Astrocyte (in vitro differentiated cells and primary cell): ENCODE data around the gene FNDC3A. TPM values are rescaled to one million over a fixed set of nuclear protein-coding genes. Genes with fewer than 3 reads are reported as not detected.

Experiments
- DNase-seq: peaks from one replicate; pipeline ENCODE4 v3.0.0-alpha.2; 2010; ENCODE audit warnings: low read depth
- FAIRE-seq: peaks from 2 replicates; lab custom pipeline; 2011; peaks lifted over from hg19 to GRCh38; lab: Jason Lieb, UNC
- H2AFZ ChIP-seq: 2 replicates; pipeline ENCODE4 v1.6.0; 2012; ENCODE audit warnings: low read depth, low read length, inconsistent platforms
- H3K27ac ChIP-seq: 2 replicates; pipeline ENCODE4 v1.5.1; 2011; ENCODE audit warnings: low read depth, low read length, inconsistent platforms
- H3K27me3 ChIP-seq: 2 replicates; pipeline ENCODE4 v1.6.0; 2011; ENCODE audit warnings: low read length, inconsistent platforms; ENCODE audit not compliant: insufficient read depth
- H3K36me3 ChIP-seq: 2 replicates; pipeline ENCODE4 v1.5.1; 2011; ENCODE audit warnings: low read length, inconsistent platforms; ENCODE audit not compliant: insufficient read depth
- H3K4me1 ChIP-seq: 2 replicates; pipeline ENCODE4 v1.5.1; 2011; ENCODE audit warnings: low read length, inconsistent platforms; ENCODE audit not compliant: insufficient read depth
- H3K4me2 ChIP-seq: 2 replicates; pipeline ENCODE4 v1.6.0; 2012; ENCODE audit warnings: low read length, inconsistent platforms
- H3K4me3 ChIP-seq: 2 replicates; pipeline ENCODE4 v1.5.1; 2011; ENCODE audit warnings: low read depth, mild to moderate bottlenecking, low read length, inconsistent platforms; ENCODE audit not compliant: insufficient read depth
- H3K79me2 ChIP-seq: 2 replicates; pipeline ENCODE4 v1.6.0; 2012; ENCODE audit warnings: mild to moderate bottlenecking, low read length, inconsistent platforms; ENCODE audit not compliant: insufficient read depth
- H3K9ac ChIP-seq: 2 replicates; pipeline ENCODE4 v1.6.0; 2012; ENCODE audit warnings: mild to moderate bottlenecking, low read length, inconsistent platforms
- H3K9me3 ChIP-seq: 2 replicates; pipeline ENCODE4 v1.5.1; 2012; ENCODE audit warnings: low read depth, mild to moderate bottlenecking, low read length, inconsistent platforms; ENCODE audit not compliant: insufficient read depth
- H4K20me1 ChIP-seq: 2 replicates; pipeline ENCODE4 v1.6.0; 2012; ENCODE audit warnings: low read length, inconsistent platforms; ENCODE audit not compliant: insufficient read depth
- H3K27ac Mint-ChIP-seq: one replicate; pipeline ENCODE4 v1.8.0; 2021; ENCODE audit warnings: mild to moderate bottlenecking, mixed read lengths; ENCODE audit not compliant: unreplicated experiment
- H3K27me3 Mint-ChIP-seq: one replicate; pipeline ENCODE4 v1.8.0; 2021; ENCODE audit warnings: low read depth, mixed read lengths; ENCODE audit not compliant: unreplicated experiment
- H3K36me3 Mint-ChIP-seq: one replicate; pipeline ENCODE4 v1.8.0; 2021; ENCODE audit warnings: low read depth, mixed read lengths; ENCODE audit not compliant: unreplicated experiment
- H3K4me1 Mint-ChIP-seq: one replicate; pipeline ENCODE4 v1.8.0; 2021; ENCODE audit warnings: low read depth, mixed read lengths; ENCODE audit not compliant: unreplicated experiment
- H3K4me3 Mint-ChIP-seq: one replicate; pipeline ENCODE4 v1.8.0; 2021; ENCODE audit warnings: mild to moderate bottlenecking, moderate library complexity, mixed read lengths; ENCODE audit not compliant: unreplicated experiment
- H3K9me3 Mint-ChIP-seq: one replicate; pipeline ENCODE4 v1.8.0; 2021; ENCODE audit warnings: mild to moderate bottlenecking, mixed read lengths; ENCODE audit not compliant: unreplicated experiment
- EZH2 ChIP-seq: IDR thresholded peaks from 2 replicates; pipeline ENCODE4 v1.6.1; 2012; ENCODE audit warnings: mild to moderate bottlenecking, low read length, inconsistent platforms; ENCODE audit not compliant: insufficient read depth
- total RNA-seq: library from RNA; stranded (reverse); gene quantifications from 2 replicates; pipeline ENCODE4 v1.2.1, GENCODE V29; 2021
- TF ChIP-seq, protein P1 (sequence below): IDR thresholded peaks from 2 replicates; pipeline ENCODE4 v1.5.1; 2011; ENCODE audit warnings: low read depth, mild to moderate bottlenecking, inconsistent platforms, low read length, moderate library complexity; ENCODE audit not compliant: insufficient read depth

FNDC3A gene
- total RNA-seq, 1 donor from 2014 or later: 82.6 TPM

DNA sequence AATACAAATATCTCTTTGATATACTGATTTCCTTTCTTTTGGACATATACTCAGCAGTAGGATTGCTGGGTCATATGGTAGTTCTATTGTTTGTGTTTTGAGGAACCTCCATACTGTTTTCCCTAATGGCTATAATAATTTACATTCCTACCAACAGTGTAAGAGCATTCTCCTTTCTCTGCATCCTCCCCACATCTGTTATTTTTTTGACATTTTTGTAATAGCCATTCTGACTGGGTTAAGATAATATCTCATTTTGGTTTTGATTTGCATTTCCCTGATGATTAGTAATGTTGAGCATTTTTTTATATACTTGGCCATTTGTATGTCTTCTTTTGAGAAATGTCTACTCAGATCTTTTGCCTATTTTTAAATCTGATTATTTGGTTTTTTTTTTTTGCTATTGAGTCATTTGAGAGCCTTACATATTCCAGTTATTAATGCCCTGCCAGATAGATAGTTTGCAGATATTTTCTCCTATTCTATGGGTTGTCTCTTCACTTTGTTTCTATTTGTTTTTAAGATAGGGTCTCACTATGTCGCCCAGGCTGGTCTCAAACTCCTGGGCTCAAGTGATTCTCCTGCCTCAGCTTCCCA, 95.7 kb downstream of the FNDC3A start:
- Histone ChIP-seq H3K4me2 (no peak overlapping the region), H3K27ac (no peak overlapping the region), H3K9ac (no peak overlapping the region), H3K4me1 (no peaks in the 10 kb centered on the region), H2AFZ (no peak overlapping the region), H3K36me3 (peaks cover under 1% of the 10 kb centered on the region), H3K9me3 (no peaks in the 10 kb centered on the region), H3K27me3 (no peaks in the 10 kb centered on the region), H3K79me2 (no peaks in the 10 kb centered on the region), H4K20me1 (no peaks in the 10 kb centered on the region), H3K4me3 (no peak overlapping the region)
- H3K4me3 Mint-ChIP-seq: no peak overlapping the region
- H3K9me3 Mint-ChIP-seq: no peaks in the 10 kb centered on the region
- H3K36me3 Mint-ChIP-seq: peaks cover 6% of the 10 kb centered on the region
- H3K27me3 Mint-ChIP-seq: no peaks in the 10 kb centered on the region
- no peaks in the 10 kb centered on the region for H3K4me1 Mint-ChIP-seq
- FAIRE-seq (no peak), DNase-seq (peak; percentile 45)
- no peak overlapping the region for H3K27ac Mint-ChIP-seq
- TF ChIP-seq, protein P1, sequence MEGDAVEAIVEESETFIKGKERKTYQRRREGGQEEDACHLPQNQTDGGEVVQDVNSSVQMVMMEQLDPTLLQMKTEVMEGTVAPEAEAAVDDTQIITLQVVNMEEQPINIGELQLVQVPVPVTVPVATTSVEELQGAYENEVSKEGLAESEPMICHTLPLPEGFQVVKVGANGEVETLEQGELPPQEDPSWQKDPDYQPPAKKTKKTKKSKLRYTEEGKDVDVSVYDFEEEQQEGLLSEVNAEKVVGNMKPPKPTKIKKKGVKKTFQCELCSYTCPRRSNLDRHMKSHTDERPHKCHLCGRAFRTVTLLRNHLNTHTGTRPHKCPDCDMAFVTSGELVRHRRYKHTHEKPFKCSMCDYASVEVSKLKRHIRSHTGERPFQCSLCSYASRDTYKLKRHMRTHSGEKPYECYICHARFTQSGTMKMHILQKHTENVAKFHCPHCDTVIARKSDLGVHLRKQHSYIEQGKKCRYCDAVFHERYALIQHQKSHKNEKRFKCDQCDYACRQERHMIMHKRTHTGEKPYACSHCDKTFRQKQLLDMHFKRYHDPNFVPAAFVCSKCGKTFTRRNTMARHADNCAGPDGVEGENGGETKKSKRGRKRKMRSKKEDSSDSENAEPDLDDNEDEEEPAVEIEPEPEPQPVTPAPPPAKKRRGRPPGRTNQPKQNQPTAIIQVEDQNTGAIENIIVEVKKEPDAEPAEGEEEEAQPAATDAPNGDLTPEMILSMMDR: no peak
- TF ChIP-seq EZH2: no peak

DNA sequence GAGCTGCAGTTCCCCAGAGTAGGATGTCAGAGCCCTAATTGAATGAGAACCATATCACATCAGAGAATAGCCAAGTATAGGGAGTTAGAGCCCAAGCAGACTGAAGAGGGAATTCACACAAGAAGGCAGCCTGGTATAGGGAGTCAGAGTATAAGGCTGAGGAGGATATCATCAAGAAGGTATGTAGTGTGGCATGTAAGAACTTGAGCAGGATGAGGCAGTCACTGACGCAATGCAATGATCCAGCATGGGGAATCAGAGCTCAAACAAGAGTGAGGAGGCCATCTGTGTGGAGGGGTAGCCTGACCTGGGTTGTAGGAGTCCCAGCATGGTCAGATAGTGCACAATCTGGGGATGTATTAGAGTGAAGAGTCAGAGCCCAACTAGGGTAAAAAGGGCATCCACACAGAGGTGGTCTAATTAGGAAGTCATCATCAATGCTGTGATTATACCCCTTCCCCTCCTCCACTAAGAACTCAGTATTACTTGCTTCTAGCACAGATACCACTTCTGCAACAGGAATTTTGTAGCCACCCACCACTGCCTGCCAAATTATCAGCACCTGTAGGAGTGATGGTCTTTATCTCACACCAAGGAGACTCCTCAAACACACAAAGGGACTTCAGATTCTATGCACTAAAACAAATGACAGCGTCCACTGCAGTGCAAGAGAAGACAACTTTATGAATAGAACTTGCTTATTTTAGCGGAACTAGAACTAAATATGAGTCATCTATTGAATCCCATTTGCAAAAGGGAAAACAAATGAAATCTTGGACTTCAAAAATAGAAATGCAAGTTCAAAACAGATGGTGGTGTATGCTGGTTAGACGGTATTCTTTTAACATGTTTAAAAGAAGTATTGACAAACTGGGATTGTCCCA, 107.2 kb downstream of the FNDC3A start:
- TF ChIP-seq, protein P1: no peak
- TF ChIP-seq EZH2: no peak
- no peaks in the 10 kb centered on the region for H3K27me3 Mint-ChIP-seq
- peaks cover 4% of the 10 kb centered on the region for H3K79me2 ChIP-seq
- peak overlapping the region; percentile 89 for H3K27ac Mint-ChIP-seq
- no peak overlapping the region for H3K9ac ChIP-seq
- no peak overlapping the region for H3K4me3 ChIP-seq
- no peaks in the 10 kb centered on the region for H3K9me3 ChIP-seq
- H2AFZ ChIP-seq: no peak overlapping the region
- no peaks in the 10 kb centered on the region for H4K20me1 ChIP-seq
- peak overlapping the region; percentile 35 for H3K4me3 Mint-ChIP-seq
- peaks cover 8% of the 10 kb centered on the region for H3K36me3 Mint-ChIP-seq
- H3K4me1 ChIP-seq: peaks cover 9% of the 10 kb centered on the region
- H3K4me2 ChIP-seq: peak overlapping the region; percentile 34
- H3K36me3 ChIP-seq: no peaks in the 10 kb centered on the region
- H3K27ac ChIP-seq: peak overlapping the region; percentile 1
- H3K4me1 Mint-ChIP-seq: peaks cover 24% of the 10 kb centered on the region
- FAIRE-seq (peak; percentile 73), DNase-seq (peak; percentile 85)
- H3K27me3 ChIP-seq: no peaks in the 10 kb centered on the region
- H3K9me3 Mint-ChIP-seq: peaks cover 2% of the 10 kb centered on the region
